GM19239 (cell line): ENCODE data around the gene GABPB1.
A peak's percentile ranks its signal among the peaks of the same experiment; 100 is the strongest.

Experiments
- DNase-seq: peaks from one replicate; pipeline ENCODE4 v3.0.0; 2011; ENCODE audit warnings: low spot score; ENCODE audit not compliant: insufficient read length
- FAIRE-seq: peaks from 2 replicates; lab custom pipeline; 2011; peaks lifted over from hg19 to GRCh38; lab: Jason Lieb, UNC

The GABPB1 gene

GRCh38 chr15:50248994-50249582, 105.9 kb downstream of the GABPB1 start:
- FAIRE-seq (no peak), DNase-seq (no peak)

- DNase-seq (peak; percentile 57), FAIRE-seq (peak; percentile 95)
Observed at GRCh38 chr15:50247819-50248655, 107.0 kb downstream of the GABPB1 start.

GRCh38 chr15:50246631-50247030, 108.4 kb downstream of the GABPB1 start:
- DNase-seq (no peak), FAIRE-seq (peak; percentile 18)

GRCh38 chr15:50244959-50245624, 109.9 kb downstream of the GABPB1 start:
- DNase-seq (no peak), FAIRE-seq (no peak)

GRCh38 chr15:50244153-50244552, 110.8 kb downstream of the GABPB1 start:
- FAIRE-seq = no peak
- DNase-seq = no peak

- no peak for FAIRE-seq
- DNase-seq = no peak
Observed at GRCh38 chr15:50241684-50242450, 113.1 kb downstream of the GABPB1 start.

GRCh38 chr15:50238255-50238654, 116.7 kb downstream of the GABPB1 start:
- no peak for DNase-seq
- no peak for FAIRE-seq

- no peak for DNase-seq
- FAIRE-seq = no peak
Observed at GRCh38 chr15:50236433-50236832, 118.6 kb downstream of the GABPB1 start.

GRCh38 chr15:50235794-50236193, 119.2 kb downstream of the GABPB1 start:
- FAIRE-seq (no peak), DNase-seq (no peak)

- DNase-seq (no peak), FAIRE-seq (no peak)
Observed at GRCh38 chr15:50234764-50235163, 120.2 kb downstream of the GABPB1 start.

GRCh38 chr15:50233192-50233736, 121.7 kb downstream of the GABPB1 start:
- no peak for FAIRE-seq
- no peak for DNase-seq

- FAIRE-seq (no peak), DNase-seq (no peak)
Observed at GRCh38 chr15:50232791-50233190, 122.2 kb downstream of the GABPB1 start.

- FAIRE-seq (no peak), DNase-seq (no peak)
Observed at GRCh38 chr15:50231761-50232160, 123.2 kb downstream of the GABPB1 start.

- FAIRE-seq (no peak), DNase-seq (no peak)
Observed at GRCh38 chr15:50229336-50229735, 125.7 kb downstream of the GABPB1 start.

GRCh38 chr15:50228866-50229265, 126.1 kb downstream of the GABPB1 start:
- FAIRE-seq (no peak), DNase-seq (no peak)

GRCh38 chr15:50227076-50227475, 127.9 kb downstream of the GABPB1 start:
- FAIRE-seq (no peak), DNase-seq (no peak)

GRCh38 chr15:50225938-50226337, 129.1 kb downstream of the GABPB1 start:
- DNase-seq (no peak), FAIRE-seq (no peak)
